ENCODE results near the gene WDR86.

The WDR86 gene

DNA sequence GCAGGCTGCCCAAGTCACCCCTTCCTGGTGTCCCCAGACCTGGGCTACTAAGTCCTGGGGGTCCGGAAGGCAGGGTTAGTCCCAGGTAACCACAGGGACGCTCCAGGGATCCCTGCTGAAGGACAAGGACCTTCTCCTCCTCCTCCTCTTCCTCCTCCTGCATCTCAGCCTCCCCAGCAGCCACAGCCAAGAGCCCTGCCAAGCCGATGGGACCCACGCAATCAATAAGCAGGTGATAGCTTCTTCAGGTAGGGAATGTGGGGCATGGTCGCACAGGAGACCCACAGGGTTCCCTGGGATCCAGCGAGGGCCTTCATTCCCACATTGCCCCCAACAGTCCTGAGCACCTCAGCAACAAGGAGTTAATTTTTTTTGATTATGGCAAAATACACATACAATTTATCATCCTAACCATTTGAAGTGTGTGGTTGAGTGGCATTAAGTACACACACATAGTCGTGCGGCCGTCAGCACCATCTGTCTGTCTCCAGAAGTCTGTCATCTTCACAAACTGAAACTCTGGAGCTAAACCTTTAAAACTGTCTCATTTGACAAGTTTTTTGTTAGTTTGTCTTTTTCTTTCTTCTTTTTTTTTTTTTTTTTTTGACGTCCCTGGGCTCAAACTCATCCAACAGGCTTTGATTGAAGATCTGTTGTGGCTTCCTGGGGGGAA is 18.0 kb upstream of the WDR86 start:
- no peak for DNase-seq (ENCODE audit: low spot score)

DNA sequence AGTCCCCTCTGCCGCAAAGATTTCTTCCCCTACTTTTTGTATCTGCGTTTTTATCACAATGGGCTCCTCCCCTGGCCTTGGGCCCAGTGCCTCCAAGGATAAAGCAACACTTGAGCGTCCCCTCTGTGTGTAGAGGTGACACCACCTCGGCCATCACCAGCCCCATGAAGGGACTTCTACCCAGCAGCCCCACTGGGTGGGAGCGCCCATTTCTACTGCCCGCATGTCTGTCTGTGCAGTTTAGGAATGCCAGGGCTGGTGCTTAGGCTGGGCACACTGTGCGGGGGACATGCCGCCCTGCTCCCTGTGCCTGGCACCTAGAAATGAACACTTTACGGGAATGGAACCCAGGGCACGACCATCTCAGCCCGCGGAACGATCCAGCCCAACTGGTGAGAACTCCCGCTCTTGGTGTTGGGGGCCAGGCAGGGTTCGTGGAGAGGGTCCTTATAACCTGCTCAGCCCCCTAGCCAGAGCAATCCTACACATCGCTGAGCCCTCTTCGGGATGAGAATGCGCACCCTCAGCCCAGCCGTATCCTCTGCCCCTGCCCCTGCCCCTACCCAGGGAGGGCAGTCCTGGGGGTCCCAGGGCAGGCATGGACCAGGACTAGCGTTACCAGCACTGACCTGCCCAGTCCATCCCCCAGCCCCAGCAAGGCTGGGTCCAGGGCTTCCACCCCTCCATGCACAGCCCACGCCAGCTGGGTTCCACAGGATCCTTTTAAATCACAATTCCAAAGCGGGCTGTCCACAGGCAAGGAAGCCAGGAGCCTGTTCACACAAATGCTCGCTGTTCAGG is 17.3 kb upstream of the WDR86 start:
- DNase-seq (ENCODE audit: low spot score) = no peak

DNA sequence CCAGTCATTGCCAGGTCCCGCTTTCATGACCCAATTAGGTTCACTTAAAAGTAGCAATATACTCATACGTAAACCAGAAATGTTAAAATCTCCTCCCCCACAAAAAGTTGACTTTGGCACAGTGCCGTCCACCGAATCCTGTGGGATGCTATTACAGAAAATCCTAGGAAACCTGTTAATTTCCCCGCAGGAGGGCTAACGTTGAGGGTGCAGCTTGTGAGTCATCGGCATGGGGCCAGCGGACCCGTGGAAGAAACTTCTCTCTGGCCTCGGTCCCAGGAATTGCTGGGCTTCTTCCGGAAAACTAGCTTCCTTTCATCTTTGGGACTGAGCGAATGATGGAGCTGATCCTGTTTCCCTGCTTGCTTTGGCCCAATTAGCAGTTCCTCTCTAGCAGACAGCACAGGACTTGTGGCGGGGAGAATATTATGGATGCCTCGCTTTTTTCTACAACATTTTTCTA is 16.6 kb upstream of the WDR86 start:
- peak; percentile 88 for DNase-seq (ENCODE audit: low spot score)

DNA sequence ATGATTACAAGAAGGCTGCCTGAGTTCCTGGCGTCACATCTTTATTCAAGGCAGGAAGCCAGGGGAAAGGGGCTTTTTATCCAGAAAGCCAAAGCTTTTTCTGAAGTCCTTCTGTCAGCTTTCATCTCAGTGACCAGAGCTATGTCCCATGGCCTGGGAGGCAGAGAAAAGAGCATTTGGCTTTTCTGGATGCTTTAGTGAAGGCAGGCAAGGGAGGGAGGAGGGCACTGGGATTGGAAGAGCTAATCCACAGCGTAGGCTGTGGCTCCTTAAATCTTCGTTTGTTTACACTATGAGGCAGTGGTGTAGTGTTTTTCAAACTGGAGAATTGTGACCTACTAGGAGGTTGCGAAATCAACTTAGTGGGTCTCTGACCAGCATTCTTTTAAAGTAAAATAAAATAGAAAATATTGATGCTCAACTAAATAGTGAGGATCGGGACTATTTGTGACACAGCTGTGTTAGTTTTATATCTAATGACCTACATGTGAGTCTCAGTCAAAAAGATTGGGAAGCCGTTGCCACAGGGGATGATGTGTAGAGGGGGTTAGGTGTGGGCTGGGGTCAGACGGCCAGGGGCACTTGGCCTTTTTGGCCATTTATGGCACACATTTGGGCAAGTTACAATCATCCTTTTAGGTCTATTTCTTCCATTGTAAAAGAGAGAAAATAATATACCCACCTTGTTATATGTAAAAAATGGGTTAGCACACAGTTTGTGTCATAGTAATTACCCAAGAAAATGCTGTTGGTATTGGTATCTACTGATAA is 16.0 kb upstream of the WDR86 start:
- peak; percentile 70 for DNase-seq (ENCODE audit: low spot score)

DNA sequence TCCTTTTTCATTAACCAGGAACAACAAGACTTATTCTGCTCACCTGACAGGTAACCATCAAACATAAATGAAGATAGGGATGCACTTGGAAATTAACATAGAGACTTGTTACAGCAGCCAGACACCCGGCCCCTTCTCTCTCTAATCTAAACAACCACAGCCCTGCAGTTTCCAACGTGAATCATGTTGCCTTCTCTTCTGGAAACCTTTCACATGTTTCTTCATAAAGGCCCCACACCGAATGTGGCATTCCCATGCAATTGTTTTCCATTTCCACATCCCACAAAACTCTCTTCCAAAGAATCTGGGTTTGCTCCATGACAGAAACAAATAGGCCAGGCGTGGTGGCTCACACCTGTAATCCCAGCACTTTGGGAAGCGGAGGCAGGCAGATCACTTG is 15.0 kb upstream of the WDR86 start:
- DNase-seq (ENCODE audit: low spot score) = no peak

DNA sequence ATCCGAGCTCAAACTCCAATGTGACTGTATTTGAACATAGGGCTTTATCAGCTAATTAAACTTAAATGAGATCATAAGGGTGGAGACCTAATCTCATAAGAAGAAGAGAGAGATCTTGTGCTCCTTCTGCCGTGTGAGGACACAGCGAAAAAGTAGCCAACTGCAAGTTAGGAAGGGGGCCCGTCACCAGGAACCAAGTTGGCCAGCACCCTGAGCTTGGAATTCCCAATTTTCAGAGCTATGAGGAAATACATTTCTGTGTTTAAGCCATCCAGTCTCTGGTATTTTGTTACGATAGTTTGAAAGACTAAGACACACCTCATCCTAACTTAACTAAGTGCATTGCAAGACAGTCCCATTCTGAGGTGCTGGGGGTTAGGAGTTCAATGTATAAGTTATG is 14.1 kb upstream of the WDR86 start:
- no peak for DNase-seq (ENCODE audit: low spot score)

DNA sequence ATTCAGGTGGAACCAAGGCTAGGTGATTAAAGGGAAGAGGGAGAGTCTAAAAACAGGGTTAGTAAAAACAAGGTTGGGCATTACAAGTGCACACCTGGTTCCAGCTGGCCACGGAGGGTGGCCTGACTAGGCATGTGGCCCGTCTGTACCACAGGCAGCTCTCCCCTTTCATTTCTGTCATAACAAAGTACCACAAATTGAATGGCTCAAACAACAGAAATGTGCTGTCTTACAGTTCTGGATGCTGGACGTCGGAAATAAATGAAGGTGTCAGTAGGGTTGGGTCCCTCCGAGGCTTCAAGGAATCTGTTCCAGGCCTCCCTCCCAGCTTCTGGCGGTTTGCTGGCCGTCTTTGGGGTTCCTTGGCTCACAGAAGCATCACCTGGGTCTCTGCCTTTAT is 13.4 kb upstream of the WDR86 start:
- no peak for DNase-seq (ENCODE audit: low spot score)

DNA sequence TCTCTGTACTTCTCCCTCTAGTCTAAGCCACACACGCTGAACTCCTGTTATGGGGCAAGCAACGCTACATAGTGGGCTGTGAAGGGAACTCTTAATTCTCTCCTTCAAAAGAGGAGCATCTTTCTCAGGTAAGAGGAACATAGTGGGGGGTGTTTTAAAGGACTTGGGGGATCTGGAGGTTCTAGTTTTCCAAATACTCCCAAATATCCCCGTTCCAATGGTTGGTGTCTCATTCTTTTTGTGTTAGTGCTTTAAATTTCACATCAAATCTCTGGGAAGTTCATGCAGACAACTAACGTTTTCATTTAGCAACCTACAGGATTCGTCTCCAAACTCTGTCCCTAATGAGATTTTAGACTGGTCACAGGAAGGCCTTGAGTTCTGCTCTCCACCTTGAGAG is 12.4 kb upstream of the WDR86 start:
- DNase-seq (ENCODE audit: low spot score) = no peak

DNA sequence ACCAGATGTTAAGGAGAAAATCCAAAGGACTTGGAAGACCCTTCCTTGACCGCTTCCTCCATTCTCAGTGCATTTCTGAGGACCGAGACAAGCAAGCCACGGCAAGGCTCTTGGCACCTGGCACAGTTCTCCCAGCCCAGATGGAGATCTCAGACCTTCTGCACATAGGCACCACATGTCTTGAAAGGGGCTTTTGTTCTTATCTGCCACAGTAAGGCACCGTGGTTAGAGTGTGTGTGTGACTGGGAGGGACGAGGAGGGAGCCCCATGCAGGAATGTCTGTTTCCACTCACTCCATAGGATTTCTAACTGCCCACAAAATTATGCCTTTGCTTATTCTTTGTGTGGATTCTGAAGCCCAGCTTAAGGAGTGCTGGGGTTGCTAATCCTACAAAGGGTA is 10.3 kb upstream of the WDR86 start:
- no peak for DNase-seq (ENCODE audit: low spot score)

DNA sequence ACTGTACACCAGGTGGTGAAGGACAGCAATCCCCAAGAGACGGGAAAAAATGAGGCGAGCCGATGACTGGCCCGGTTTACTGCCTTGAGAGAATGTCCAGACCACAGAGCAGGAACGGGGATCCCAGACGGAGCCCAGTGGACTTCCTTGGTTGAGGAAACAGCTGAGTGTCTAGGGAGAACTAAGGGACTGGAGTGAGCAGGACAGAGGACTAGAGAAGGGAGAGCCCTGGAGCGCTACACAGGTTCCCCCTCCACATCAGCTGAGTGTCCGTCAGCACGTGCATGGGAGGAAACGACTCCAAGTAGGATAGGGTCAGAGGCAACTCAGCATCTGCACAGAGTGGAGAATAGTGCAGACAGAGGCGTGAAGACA is 7.1 kb upstream of the WDR86 start:
- no peak for DNase-seq (ENCODE audit: low spot score)

DNA sequence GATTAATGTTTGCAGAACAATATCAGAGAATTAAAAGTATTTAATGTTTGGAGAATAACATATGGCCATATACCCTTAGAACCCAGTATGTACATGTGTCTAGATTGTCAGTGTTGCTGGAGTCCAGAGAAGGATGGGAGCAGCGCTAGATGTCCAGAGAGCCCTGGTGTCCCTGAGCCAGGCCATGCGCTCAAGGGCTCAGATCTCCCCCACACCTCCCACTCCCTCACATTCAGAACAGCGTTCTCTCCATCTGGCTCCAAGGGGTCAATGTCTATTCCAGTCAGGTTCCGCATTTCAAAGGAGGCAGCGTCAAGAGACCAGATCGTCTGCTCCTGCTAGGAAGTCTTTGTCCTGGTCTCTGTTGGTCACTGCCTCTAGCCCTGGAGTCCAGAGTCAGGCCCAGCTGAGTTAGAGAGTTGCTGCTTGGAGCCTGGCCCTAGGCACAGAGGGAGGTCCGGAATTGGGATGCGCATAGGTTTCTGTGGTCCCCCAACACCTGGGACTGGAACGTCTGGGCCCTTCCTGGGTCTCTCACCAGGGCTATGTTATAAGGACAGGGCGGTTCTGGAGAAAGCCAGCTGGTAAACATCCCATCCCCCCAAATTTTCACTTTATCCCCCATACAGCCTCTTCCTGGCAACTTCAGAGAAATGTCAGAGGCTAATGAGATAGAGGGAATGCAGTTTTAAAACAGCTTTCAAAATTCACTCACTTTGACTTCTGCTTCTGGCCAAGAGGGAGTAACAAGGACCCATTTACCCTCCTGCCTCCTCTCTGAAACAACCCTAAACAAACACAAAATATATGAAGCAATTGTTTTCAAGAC is 6.5 kb upstream of the WDR86 start:
- DNase-seq (ENCODE audit: low spot score) = no peak

DNA sequence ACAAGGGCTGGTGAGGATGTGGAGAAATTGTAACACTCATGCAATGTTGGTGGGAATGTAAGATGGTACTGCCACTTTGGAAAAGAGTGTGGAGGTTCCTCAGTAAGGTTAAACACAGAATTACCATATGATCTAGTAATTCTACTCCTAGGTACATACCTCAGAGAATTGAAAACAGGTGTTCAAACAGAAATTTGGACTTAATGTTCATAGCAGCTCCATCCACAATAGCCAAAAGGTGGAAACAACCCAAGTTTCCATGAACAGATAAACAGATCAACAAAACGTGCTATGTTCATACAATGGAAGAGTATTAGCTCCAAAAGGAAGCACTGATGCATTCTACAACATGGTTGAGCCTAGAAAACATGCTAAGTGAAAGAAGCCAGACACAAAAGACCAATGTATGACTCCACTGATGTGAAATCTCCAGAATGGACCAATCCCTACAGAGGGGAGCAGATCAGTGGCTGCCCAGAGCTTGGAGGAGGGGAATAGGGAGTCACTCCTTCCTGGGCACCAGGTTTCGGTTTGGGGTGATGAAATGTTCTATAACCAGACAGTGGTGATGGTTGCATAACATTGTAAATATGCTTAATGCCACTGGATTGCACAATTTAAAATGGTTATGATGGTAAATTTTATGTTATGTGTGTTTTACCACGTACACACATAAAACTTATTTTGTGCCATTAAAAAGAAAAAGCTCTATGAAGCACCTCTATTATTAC is 5.7 kb upstream of the WDR86 start:
- DNase-seq (ENCODE audit: low spot score) = no peak

DNA sequence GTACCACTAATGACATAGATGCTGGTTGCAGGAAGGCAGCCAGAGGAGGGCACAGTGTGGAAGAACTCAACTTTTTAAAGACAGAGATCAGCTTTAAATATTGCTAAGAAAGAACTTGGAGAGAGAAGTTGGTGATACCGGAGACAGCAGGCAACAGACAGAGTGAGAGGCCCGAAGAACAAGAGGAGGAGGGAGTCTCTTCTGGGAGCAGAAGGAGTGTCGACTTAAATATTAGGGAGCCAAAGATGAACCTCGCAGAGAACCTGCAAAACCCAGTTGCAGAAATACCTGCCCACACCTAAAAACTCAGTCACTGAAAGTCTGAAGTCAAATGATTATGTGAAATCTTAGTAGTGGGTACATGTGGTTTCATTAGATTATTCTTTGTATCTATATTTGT is 3.4 kb upstream of the WDR86 start:
- DNase-seq (ENCODE audit: low spot score) = no peak

DNA sequence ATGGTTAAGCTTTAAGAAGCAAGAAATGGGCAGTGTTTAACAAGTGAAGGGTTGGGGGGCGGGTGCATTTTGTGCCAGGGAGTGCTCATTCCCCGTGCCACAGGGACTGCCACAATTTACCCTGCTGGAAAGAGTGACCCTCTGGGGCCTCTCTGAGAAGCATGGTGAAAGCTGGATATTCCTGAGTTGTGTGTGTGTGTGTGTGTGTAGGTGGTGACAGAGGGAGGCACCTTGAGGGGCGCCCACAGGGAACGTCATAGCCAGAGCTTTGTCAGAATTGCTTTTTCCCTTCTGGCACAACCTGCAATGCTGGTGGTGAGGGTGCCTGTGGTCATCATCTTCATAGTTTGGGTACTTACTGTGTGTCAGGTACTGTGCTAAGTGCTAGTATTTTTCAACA is 2.5 kb upstream of the WDR86 start:
- DNase-seq (ENCODE audit: low spot score) = no peak

DNA sequence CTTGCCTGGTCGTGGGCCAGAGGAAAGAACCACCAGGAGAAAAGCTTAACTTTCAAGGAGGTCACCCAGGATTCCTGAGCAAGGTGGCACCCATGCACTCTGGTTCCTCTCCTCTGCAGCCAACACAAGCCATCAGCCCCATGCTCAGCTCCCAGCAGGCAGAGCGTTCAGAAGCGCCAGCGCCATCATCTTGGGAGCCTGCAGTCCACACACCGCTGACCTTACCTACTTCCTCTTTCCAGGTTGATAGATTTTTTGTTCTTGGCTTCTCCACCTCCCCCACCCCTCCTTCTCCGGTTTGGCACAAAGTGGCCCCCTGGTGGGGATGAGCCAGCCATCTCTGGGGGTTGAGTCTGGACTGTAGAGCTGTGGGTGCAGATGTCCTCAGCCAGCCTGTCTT is 1.7 kb upstream of the WDR86 start:
- DNase-seq (ENCODE audit: low spot score) = no peak

DNA sequence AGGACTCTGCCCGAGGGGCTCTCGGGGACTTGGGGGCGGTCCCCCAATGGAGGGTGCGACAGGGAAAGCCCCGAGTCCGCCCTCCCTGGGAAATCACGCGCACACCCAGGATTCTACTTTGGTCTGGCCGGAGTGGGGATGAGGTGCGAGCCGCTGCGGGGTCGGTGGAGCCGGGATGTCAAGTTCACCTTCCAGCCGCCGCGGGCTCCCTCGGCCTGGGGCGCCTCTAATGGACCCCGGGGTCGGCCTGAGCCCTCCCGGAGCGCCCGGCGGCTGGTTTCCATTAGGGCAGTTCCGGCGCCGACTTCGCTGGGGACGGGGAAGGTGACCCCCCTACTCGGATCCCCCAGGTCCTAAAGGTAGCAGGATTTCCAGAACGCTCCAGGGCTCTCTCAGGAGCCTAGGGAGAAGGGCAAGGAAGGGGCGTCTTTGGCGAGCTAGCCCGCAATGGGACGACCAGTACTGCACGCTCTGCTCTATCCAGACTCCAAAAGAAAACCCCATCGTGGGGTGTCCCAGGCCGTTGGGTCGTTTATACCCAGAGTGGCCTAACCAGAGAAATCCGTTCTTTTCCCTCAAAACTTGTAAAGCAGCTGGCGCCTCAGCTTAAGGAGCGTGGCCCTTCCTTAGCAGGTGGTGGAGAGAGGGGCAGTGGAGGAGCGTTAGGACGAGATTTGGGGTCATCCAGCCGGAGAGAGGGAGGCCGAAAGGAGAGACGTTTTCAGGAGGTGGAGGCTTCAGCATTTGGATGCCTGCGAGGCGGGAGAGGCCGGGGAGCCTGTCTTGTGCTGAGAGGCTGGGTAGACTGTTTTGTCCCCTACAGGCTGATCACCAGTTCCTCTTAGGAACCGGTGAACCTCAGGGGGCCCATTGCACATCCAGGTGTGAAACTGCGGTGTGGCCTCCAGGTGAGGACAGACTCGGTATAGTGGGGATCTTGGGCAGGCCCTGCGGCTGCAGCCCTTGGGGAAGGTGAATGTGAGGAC is 860 bp upstream of the WDR86 start:
- no peak for DNase-seq (ENCODE audit: low spot score)

DNA sequence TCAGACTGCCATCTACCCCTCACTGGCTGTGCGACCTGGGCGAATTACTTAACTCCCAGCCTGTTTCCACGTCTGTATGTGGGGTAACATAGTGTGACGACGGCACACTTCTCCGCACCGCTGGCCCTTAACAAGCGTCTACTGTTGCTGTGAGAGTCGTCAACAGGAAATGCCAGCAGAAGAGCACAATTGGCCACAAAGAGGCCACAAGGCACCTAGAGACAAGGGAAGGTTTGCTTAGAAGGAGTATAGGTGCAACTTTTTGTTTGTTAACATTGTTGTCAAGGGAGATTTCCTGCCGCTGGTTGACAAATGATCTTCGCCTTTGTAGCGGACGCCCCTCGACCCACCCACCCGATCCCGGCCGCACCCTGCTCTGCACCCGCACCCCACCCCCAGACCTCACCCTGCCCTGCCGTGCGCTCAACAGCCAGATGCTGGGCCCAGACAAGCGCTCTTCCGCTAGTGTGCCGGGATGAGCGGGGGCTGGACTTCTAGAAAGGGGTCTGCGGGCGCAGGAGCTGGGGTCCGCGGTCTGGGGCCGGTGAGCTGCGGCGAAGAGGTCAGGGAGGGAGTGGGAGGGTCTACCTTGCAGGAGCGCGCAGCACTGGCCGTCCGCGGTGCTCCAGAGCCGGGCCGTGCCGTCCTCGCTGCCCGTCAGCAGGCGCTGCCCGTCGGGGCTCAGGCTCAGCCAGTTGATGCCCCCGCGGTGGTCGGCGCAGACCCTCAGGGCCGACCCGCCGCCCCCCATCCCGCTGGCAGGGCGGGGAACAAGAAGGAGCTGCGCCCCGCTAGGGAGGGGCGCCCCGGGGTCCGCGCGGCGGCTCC is 785 bp downstream of the WDR86 start:
- DNase-seq (ENCODE audit: low spot score) = no peak

DNA sequence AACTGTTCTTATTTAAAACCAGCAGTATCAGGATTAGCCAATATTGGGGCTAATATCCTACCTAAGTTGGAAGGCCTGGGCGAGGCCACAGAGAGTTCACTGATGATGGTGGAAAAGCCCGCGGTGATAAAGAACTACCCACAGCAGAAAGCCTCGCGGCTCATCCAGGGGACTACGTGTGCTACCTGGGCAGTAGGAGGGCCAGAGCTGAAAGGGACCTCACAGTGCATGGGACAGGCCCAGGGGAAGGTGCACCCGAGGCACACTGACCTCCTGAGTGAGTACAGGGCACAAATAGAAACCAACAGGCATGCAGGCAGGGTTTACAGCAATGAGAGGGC is 1.4 kb downstream of the WDR86 start:
- DNase-seq (ENCODE audit: low spot score) = no peak

DNA sequence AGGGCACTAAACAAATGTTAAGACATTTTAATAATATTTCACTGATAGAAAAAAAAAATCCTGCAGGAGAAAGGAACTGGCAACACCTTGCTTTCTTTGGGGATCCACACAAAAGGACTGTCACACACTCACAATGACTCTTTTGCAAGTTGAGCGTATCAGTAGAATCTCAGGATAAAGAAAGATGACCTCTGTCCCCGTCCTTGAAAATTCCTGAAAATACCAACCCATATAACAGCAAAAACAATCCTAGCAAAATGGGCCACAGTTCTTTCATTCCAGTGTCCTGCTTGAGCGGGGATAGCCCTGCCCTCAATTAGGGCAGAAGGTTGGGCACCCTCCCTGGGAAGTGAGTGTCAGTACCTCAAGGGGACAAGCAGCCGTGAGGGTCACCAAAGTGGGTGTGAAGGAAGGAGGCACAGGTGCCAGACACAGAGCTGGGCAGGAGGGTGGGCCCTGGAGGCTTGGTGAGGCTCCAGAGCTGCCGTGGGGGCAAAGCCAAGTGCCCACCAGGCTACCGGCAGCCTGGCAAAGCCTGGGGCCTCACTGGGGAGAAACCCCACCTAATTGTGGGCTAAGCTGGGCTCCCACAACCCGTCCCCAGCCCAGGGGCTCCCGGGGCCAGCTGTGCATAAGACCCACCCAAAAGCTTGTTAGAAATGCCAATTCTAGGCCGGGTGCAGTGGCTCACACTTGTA is 2.8 kb downstream of the WDR86 start:
- no peak for DNase-seq (ENCODE audit: low spot score)

All from hepatic stellate cell (primary cell).